GM19452 (cell line): ENCODE data around the gene GNB1.
"Not testable (repeated sequence)": the region's sequence is repeated elsewhere in the genome, so short reads cannot be mapped to it uniquely, and the experiment has no call there.

Experiments used
- ATAC-seq: cut with Tn5 transposase; IDR thresholded peaks from one replicate; pipeline ENCODE4 v1.9.1; 2021; ENCODE audit not compliant: unreplicated experiment

The GNB1 gene

DNA sequence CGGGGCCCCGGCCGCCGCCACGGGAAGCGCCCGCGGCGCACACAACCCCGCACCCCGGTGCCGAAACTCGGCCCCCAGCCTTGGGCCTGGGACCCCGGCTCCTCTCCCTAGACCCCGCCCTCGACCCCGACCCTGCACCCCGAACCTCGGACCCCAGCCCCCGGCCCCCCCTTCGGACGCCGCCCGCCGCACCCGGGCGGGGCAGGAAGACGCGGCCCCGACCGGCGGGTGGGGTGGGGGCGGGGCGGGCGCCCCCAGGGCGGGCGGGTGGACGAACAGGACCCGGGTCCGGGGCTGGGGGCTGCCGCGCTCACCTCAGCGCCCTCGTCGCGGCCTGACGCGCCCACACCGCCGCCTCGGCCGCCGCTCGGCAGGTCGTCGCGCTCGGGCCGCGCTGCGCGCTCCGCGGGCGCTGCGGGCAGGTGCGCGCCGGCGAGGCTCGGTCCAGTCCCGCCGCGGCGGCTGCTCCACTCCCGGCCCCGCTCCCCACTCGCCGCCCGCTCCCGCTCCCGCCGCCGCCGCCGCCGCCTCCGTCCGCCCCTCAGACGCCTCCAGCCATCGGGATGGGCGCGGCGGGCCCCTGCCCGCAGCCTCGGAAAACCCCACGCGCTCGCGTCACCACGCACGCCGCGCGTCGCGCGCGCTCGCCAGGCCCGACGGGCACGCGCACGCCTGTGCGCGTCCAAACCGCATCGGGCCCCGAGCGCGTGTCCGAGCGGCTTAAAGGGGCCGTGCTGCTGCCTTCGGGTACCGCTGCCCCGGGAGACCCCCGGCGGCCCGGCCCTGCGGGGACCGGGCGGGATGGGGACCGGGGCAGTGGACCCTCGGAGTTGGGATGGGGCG lies at the start of gene GNB1:
TSS of gene GNB1 (minus strand) at position 582 of the 843 bp plus-strand sequence. CDS start 65,634 bp downstream, outside the sequence.
- ATAC-seq: peak; percentile 63

DNA sequence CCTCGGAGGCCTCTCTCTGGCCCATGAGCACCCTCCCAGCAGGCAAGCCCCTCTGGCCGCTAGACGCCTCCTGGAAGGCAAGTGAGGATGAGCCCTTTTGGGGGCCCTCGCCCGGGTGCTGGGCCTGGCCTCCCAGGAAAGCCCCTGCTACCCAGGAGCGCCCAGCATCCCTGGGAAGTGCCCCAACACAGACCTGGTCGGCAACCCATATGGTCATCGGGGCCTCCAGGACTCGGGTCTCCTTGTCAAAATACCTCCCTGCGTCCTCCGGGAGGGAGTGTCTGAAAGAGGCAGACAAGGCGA lies 49.2 kb upstream of the GNB1 start:
- no peak for ATAC-seq

DNA sequence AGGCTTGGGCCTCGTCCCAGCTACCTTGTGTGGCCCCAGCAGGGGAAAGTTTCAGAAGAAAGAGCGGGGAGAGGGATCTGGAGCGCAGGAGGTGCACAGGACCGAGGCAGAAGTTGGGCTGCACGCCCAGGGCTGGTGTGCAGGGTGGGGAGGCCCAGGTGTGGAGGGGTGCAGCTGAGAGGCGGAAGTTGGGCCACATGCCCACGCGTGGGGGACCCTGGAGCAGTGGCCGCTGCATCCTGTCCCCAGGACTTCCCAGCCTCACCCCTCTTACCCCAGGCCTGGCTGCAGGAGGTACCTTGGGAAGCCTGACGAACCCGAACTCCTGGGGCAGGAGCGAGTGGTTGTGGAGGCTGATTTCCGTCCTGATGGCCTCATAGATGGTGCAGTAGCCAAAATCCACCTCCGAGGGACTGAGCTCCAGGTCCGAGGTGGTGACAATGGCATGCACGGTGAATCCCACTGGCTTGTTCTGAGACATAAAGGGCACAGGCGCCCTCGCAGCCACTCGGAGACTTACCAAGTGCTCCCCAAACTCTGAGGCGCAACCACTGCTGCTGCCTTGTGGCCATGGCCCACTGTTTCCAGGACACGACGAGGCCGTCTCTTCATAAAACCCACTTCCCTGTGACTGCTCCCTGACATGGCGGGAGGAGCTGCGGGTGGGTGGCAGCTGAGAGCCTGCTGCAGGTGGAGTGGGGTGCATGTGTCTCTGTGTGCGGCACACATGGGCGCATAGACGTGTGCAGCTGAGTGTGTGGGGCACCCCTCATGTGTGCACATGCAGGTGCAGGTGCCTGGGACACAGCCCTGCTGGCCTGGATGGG lies 48.6 kb upstream of the GNB1 start:
- no peak for ATAC-seq

DNA sequence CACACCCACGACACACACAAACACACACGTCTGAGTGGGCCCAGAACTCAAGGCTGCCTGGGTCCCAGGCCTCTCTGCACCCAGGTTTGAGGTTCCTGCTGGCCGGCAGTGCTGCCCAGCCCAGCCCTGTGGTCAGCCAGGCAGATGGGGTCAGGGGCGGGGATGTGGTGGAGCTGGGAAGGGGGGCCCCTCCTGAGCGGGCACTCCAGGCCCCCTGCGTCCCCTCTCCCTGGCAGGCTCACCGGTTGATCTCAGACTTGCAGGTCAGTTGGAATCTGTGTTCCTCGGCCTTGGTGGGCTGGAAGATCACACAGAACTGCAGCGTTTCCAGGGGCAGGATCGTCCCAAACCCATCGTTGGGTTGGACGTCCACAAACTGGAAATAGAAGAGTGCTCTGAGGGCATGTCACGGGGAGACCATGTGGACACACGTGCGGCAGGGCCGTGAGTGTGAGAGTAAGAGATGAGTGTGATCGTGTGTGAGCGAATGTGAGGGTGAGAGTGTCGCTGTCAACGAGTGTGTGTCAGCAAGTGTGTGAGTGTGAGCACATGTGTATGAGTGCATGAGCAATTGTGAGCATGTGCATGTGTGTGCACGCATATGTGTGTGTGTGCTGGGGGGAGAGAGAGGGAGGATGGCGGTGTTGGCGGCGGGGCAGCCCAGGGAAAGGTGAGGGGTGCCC lies 47.9 kb upstream of the GNB1 start:
- no peak for ATAC-seq

DNA sequence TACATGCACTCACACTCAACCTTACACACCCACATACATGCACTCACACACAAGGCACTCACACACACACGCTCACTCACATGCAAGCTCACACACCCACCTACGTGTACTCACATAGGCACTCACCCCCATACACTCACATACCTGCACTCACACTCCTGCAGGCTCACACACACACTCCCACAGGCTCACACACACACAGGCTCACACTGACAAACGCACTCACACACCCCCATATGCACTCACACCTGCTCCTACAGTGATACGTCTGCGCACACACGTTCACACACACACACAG lies 47.3 kb upstream of the GNB1 start:
- ATAC-seq: no peak

DNA sequence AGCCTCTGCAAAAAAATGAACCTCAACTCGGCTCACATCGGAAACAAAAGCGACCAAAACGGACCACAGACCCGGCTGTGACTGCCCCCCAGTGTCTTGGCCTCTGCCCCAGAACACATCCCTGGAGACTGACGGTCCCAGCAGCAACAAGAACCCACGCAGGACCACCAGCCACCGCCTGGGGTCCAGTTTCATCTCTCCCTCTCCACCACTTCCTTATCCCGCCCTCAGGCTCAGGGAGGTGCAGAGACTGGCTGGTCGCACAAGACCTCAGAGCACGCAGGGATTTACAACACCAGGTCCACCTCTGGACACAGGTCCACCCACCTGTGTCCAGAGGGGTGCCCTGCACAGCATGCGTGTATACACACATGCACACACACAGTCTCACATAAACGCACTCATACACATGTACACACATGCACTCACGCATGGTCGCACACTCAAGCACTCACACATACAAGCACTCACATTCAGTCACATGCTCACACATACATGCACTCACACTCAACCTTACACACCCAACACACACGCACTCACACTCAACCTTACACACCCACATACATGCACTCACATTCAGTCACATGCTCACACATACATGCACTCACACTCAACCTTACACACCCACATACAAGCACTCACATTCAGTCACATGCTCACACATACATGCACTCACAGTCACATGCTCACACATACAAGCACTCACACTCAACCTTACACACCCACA lies 46.8 kb upstream of the GNB1 start:
- ATAC-seq: no peak

DNA sequence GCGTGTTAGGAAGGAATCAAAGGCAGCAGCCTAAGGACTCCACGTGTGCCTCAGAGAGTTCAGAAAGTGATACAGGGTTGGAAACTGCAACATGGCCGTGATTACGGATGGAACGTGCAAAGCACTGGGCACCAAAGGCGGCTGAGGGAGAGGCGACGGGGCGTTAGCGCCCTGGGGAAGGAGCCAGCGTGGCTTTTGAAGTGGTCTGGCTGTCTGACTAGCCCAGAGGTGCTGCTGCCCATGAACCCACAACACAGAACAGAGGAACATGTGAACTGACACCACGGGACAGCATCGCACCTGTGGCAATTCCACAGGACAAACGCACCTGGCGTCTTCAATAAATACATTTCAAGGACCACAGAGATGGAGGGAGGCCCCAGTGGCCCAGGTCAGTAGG lies 46.2 kb upstream of the GNB1 start:
- ATAC-seq: no peak

DNA sequence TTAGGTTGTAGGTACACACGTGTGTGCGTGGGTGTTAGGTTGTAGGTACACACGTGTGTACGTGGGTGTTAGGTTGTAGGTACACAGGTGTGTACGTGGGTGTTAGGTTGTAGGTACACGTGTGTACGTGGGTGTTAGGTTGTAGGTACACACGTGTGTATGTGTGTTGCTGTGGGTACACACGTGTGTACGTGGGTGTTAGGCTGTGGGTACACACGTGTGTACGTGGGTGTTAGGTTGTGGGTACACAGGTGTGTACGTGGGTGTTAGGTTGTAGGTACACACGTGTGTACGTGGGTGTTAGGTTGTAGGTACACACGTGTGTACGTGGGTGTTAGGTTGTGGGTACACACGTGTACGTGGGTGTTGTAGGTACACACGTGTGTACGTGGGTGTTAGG lies 44.0 kb upstream of the GNB1 start:
- not testable (repeated sequence) for ATAC-seq

DNA sequence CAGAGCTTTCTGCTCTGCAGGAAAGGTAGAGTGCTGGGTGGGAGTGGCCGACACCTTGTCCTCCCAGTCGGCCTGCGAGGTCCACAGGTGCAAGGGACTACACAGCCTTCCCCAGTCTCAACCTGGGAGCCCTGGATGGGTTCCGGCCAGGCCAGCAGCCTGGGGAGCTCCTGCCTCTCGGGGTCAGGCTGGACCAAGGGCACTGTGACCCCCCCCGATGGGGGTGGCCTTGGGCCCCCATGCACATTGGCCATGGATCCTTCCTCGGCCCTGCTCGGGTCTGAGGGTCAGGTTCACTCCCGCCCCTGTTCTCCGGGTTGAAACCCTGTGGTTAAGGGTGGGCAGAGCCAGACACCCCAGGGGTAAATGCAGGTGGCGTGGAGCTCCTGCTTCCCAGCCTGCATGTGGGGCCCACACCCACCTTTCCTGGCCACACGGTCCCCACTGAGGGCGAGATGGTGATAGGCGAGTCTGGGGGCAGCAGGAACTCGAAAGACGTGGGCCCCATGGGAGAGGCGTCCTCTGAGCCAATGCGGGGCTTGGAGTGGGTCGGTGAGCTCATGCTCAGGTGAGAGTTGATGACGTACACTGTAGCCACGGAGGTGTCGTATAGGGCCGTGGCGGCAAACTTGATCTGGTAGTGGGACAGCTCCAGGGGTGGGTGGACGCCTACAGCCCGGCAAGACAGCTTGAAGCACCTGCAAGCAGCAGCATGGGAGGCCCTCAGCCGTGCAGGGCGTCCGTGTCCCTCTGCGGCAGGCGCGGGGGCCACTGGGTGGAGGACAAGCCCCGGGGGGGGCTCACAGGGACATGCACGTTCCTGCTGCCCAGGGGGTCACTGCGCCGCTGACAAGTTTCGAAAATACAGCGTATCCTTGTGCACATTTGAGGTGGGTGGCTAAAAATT lies 39.0 kb upstream of the GNB1 start:
- ATAC-seq: no peak

DNA sequence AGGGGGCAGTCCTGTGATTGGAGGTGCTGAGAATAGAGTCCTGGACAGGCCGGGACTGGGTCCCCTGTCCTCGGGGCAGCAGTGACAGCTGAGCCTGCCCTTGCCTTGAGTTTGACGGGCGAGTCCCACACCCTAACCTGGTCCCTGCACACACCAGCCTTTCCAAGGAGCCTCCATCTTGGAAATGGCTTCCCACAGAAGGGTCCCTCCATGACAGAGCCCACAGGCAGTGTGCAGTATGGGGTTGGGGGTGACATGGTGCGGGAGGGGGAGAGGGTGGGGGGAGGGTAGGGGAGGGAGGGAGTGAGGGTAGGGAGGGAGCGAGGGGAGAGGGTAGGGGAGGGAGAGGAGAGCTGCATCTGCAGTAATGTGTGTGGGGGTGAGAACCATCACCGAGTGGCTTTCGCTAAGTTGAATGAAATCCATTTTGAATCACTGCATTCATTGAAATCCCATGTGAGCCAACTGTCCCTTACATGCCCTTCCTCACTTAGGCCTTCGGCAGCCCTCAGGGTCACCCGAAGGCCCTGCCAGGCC lies 38.3 kb upstream of the GNB1 start:
- ATAC-seq: no peak

DNA sequence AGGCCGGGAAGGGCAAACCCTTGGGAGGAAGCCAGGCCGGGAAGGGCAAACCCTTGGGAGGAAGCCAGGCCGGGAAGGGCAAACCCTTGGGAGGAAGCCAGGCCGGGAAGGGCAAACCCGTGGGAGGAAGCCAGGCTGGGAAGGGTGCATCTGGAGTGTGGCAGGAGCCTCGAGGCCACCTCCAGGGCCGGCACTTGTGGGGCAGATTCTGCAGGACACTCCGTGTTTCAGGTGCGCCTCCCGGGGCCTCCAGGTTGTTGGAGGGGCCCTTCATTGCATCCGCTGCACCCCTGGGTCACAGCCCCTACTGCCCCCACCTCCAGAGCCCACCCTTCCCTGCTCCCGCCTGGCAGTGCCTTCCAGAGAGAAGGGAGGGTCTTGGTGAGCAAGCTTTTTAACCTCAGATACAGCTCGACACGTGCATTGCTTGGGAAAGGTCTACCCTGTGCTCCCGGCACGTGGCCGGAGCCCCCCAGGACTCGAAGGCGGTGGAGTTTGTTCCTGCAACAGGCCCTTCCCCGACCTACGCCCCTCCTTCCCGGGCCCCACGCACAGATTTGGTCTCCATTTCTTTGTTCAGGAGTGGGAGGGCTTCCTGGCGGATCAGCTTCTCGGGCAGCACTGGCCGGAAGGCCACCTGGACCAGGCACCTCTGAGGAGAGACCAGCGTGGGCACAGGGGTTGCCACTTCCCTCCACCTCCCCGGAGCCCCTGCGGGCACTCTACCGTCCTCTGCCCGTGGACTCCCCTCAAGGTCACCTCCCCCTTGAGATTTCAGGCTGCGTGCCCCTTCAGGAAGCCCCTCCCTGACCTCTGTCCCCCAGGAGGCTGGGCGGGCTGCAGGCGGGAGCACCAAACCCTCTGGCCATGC lies 37.6 kb upstream of the GNB1 start:
- no peak for ATAC-seq

DNA sequence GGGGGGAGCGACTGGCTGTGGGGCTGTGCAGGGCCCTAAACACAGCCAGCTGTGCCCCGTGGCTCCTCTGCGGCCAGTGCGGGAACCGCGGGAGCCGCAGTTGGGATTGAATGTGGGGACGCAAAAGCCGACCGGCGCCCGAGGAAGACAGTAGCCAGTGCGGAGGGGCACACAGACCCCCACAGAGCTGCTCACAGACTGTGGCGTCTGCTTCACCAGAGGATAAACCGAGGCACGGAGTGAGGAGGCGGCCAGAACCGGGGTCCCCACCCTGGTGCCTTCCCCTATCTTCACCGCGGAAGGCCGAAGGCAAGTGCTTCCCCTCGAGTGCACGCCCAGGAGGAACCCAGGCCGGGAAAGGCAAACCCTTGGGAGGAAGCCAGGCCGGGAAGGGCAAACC lies 36.9 kb upstream of the GNB1 start:
- no peak for ATAC-seq

DNA sequence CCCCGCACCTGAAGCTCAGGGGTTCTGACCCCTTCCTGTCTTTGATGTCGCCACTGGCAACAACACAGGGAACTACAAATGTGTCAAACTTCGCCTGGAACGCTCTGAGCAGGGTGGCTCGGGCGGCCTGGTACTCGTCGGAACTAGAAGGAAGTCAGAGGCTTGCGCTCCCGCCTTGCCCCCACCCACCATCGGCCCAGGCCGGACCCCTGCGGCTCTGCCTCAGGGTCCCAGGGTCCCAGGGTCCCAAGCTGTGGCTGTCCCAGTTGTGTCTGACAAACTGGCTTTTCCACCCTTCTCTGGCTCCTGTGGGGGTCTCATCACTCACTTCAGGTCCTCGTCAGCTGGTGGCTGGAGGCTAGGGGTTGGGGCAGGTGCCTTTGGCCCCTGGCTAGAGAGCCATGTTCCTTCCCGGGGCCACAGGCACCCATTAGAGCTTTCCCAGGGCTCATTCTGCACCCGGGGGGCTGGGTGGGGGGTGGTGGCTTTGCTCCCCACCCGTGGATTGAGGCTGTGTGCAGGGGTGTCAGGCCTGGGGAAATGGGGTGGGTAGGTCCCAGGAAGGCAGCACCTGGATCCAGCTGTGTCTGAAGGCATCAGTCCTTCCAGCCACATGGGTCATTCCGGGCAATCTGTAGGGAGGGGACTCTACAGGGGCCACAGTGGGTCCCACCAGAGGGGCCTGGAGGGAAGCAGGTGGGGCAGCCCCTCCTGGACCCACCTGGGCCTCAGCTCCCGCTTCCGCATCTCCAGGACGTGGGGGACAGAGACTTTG lies 36.2 kb upstream of the GNB1 start:
- ATAC-seq: no peak

DNA sequence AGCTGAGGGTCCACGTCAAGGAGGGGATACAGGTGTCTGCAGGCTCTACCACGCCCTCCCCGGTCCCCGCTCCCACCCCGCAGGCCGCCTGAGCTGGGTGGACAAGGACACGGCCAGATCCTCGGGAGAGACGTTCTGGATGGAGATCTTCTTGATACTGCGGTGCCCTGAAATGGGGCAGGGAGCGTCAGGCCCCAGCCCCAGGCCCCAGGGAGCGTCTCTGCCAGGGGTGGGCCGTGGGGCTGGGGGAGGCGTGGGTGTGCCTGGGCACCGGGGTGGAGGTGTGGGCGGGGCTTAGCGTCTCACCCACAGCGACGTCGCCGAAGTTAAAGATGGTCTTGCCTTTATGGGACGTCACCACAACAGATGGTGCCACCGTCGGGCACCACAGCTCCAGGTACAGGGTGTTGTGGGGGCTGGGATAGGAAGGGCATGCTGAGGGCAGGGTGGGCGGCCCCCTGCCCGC lies 35.5 kb upstream of the GNB1 start:
- ATAC-seq: no peak

DNA sequence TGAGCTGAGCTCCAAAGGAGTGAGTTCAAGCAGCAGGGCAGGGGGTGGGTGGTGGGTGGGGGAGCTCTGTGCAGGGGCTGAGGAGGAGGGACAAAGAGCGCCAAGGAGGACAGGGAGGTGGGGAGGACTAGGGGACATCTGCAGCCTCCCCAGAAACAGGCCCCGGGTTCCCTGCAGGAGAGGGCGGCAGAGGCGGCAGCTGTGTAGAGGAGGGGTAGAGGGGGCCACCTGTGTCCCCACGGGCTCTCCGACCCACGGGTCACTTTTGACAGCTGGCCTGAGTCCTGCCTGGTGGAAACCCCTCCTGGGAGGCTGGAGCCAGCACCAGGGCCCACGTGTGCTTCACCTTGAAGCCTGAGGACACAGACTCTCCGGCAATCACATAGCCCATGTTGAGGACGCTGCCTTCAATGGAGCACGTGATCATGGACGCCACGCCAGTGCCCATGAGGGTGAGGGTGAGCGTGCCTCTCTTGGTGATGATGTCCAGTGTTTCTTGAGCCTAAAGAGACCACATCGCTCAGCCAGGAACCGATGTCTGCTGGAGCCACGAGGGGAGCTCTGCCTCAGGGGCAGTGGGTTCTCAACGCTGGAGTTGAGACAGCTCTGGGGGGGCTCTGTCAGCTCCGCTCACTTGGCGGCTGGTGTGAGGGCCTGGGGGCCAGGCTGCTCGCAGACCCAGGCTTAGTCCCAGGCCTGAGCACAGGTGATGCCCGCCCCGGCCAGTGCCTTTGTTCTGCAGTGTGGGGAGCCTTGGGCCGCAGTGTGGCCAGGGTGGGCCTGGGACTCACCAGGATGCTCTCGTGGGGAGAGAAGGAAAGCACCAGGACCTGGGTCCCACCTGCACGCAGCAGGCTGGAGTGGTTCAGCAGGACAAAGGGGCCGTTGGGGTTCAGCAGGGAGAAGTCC lies 34.8 kb upstream of the GNB1 start:
- ATAC-seq: no peak

DNA sequence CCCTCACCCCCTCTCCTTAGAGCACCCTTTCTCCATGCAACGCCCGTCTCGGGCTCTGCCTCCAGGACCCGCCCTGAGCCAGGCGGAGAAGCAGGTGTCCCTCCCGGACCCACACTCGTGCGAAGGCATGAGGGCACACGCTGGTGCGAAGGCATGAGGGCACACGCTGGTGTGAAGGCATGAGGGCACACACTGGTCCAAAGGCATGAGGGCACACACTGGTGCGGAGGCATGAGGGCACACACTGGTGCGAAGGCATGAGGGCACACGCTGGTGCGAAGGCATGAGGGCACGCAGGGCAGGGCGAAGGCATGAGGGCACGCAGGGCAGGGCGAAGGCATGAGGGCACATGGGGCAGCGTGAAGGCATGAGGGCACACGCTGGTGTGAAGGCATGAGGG lies 34.0 kb upstream of the GNB1 start:
- no peak for ATAC-seq

DNA sequence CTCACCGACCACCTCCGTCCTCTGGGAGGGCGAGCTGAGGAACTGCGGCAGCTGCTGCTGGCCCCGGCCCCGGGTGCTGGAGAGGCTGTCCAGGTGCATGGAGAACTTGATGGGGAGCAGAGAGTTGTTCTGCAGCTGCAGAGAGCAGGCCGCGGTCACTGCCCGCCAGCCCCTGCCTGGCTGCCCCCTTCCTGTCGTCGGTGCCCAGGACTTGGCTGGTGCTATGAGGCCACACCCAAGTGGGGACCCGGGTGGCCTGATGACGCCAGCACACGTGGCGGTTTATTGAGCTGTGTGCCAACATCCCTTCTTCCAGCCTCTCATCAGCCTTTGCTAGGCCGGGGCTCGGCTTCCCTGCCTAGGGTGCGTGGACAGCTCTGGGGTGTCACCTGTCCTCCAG lies 33.5 kb upstream of the GNB1 start:
- ATAC-seq: no peak
